ENCODE results near the gene ST6GALNAC3.

The ST6GALNAC3 gene

GRCh38 chr1:76142771-76143540 lies 68.4 kb downstream of the ST6GALNAC3 start:
- no peak for DNase-seq (ENCODE audit: low spot score)

- peak; percentile 3 for DNase-seq (ENCODE audit: low spot score)
These were observed 69.7 kb downstream of the ST6GALNAC3 start for GRCh38 chr1:76144247-76144646.

GRCh38 chr1:76145332-76145731 lies 70.8 kb downstream of the ST6GALNAC3 start:
- no peak for DNase-seq (ENCODE audit: low spot score)

- DNase-seq (ENCODE audit: low spot score): no peak
These were observed 71.6 kb downstream of the ST6GALNAC3 start for GRCh38 chr1:76146184-76146583.

- DNase-seq (ENCODE audit: low spot score): no peak
These were observed 73.4 kb downstream of the ST6GALNAC3 start for GRCh38 chr1:76147917-76148316.

- DNase-seq (ENCODE audit: low spot score): no peak
These were observed 73.9 kb downstream of the ST6GALNAC3 start for GRCh38 chr1:76148460-76148859.

- no peak for DNase-seq (ENCODE audit: low spot score)
These were observed 79.3 kb downstream of the ST6GALNAC3 start for GRCh38 chr1:76153841-76154205.

- DNase-seq (ENCODE audit: low spot score): peak; percentile 83
These were observed 79.8 kb downstream of the ST6GALNAC3 start for GRCh38 chr1:76154206-76154956.

GRCh38 chr1:76156987-76157386 lies 82.4 kb downstream of the ST6GALNAC3 start:
- DNase-seq (ENCODE audit: low spot score): no peak

GRCh38 chr1:76158126-76158525 lies 83.6 kb downstream of the ST6GALNAC3 start:
- peak; percentile 46 for DNase-seq (ENCODE audit: low spot score)

- no peak for DNase-seq (ENCODE audit: low spot score)
These were observed 85.7 kb downstream of the ST6GALNAC3 start for GRCh38 chr1:76160225-76160624.

- no peak for DNase-seq (ENCODE audit: low spot score)
These were observed 86.9 kb downstream of the ST6GALNAC3 start for GRCh38 chr1:76161451-76161850.

GRCh38 chr1:76162254-76162653 lies 87.7 kb downstream of the ST6GALNAC3 start:
- DNase-seq (ENCODE audit: low spot score): no peak

GRCh38 chr1:76164165-76164564 lies 89.6 kb downstream of the ST6GALNAC3 start:
- no peak for DNase-seq (ENCODE audit: low spot score)

GRCh38 chr1:76170084-76170483 lies 95.5 kb downstream of the ST6GALNAC3 start:
- DNase-seq (ENCODE audit: low spot score): no peak

- DNase-seq (ENCODE audit: low spot score): no peak
These were observed 96.0 kb downstream of the ST6GALNAC3 start for GRCh38 chr1:76170513-76170912.

- peak; percentile 30 for DNase-seq (ENCODE audit: low spot score)
These were observed 101.5 kb downstream of the ST6GALNAC3 start for GRCh38 chr1:76176000-76176399.

GRCh38 chr1:76177615-76178014 lies 103.1 kb downstream of the ST6GALNAC3 start:
- no peak for DNase-seq (ENCODE audit: low spot score)

- DNase-seq (ENCODE audit: low spot score): peak; percentile 6
These were observed 104.7 kb downstream of the ST6GALNAC3 start for GRCh38 chr1:76179219-76179698.

- DNase-seq (ENCODE audit: low spot score): no peak
These were observed 110.7 kb downstream of the ST6GALNAC3 start for GRCh38 chr1:76185207-76185606.

GRCh38 chr1:76186554-76187170 lies 112.1 kb downstream of the ST6GALNAC3 start:
- DNase-seq (ENCODE audit: low spot score): no peak

- no peak for DNase-seq (ENCODE audit: low spot score)
These were observed 112.9 kb downstream of the ST6GALNAC3 start for GRCh38 chr1:76187436-76187835.

GRCh38 chr1:76189310-76189709 lies 114.8 kb downstream of the ST6GALNAC3 start:
- DNase-seq (ENCODE audit: low spot score): no peak
